Measurements from ENCODE around the gene SORT1. TPM values are rescaled to one million over a fixed set of nuclear protein-coding genes. Genes with fewer than 3 reads are reported as not detected.
A peak's percentile ranks its signal among the peaks of the same experiment; 100 is the strongest.
"Not testable (repeated sequence)": the region's sequence is repeated elsewhere in the genome, so short reads cannot be mapped to it uniquely, and the experiment has no call there.

Gene SORT1
- polyA plus RNA-seq = 10 to 100 TPM; 25.3 to 34.9 TPM

- Histone ChIP-seq H3K27me3 (ENCODE audit: control insufficient read depth in 1 of 2, insufficient read depth in 2 of 2, low read length in 2 of 2) (no peaks in the 10 kb centered on the region), H3K27ac (ENCODE audit: low read depth in 2 of 2, low read length in 1 of 2) (peak within 1 kb of the TSS; percentile 72 to 88), H3K36me3 (ENCODE audit: control insufficient read depth in 2 of 2, insufficient read depth in 2 of 2, low read length in 1 of 2) (peaks cover 0 to 2% of the 10 kb centered on the region in 2 donors), H3K4me1 (ENCODE audit: control insufficient read depth in 2 of 2, insufficient read depth in 2 of 2, low read length in 1 of 2) (no peaks in the 10 kb centered on the region), H3K4me3 (ENCODE audit: low read depth in 1 of 2, low read length in 2 of 2) (peak within 1 kb of the TSS; percentile 76 to 77), H3K9me3 (ENCODE audit: control insufficient read depth in 2 of 2, insufficient read depth in 1 of 2, low read depth in 1 of 2, low read length in 1 of 2) (no peaks in the 10 kb centered on the region)
- 1% methylated on average over 66 to 98 of the region's 98 CpGs for WGBS, 2 donors
These were observed at the start of gene SORT1 for GRCh38 chr1:109397581-109398342. SORT1 (minus strand) TSS chr1:109397918; CDS start chr1:109397892, 26 bp downstream.

- WGBS, 2 donors = 73% methylated on average over 11 of the region's 11 CpGs
- H3K27ac ChIP-seq (ENCODE audit: low read depth in 2 of 2, low read length in 1 of 2); H3K9me3 ChIP-seq (ENCODE audit: control insufficient read depth in 2 of 2, insufficient read depth in 1 of 2, low read depth in 1 of 2, low read length in 1 of 2): not testable (repeated sequence)
These were observed 48.4 kb upstream of the SORT1 start for GRCh38 chr1:109445949-109446695.

DNA sequence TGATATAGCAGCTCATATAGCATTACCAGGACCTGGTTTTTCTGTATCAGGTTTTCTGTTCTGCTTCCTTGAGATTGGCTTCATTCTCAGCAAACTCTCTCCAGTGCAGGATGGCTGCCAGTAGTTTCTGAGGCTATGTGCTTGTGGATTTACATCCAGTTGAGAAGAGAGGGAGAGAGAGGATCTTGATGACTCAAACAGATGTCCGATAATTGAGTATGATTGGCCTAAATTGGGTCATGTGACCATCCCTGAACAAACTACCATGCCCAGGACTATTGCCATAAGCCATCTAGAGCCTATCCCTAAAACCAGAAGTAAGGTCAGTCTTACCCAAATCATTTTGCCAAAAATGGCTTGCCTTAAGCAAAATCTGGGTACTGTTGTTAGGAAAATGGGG, 46.6 kb upstream of the SORT1 start:
- WGBS, 2 donors = 80 to 93% methylated on average over 1 of the region's 1 CpG
- no peak overlapping the region for H3K27ac ChIP-seq (ENCODE audit: low read depth in 2 of 2, low read length in 1 of 2)
- no peaks in the 10 kb centered on the region for H3K36me3 ChIP-seq (ENCODE audit: control insufficient read depth in 2 of 2, insufficient read depth in 2 of 2, low read length in 1 of 2)
- H3K4me1 ChIP-seq (ENCODE audit: control insufficient read depth in 2 of 2, insufficient read depth in 2 of 2, low read length in 1 of 2) = no peaks in the 10 kb centered on the region
- no peaks in the 10 kb centered on the region for H3K27me3 ChIP-seq (ENCODE audit: control insufficient read depth in 1 of 2, insufficient read depth in 2 of 2, low read length in 2 of 2)
- H3K4me3 ChIP-seq (ENCODE audit: low read depth in 1 of 2, low read length in 2 of 2) = no peak overlapping the region
- no peaks in the 10 kb centered on the region for H3K9me3 ChIP-seq (ENCODE audit: control insufficient read depth in 2 of 2, insufficient read depth in 1 of 2, low read depth in 1 of 2, low read length in 1 of 2)

More at GRCh38 chr1:109445949-109446695, 48.4 kb upstream of the SORT1 start:
- H3K36me3 ChIP-seq (ENCODE audit: control insufficient read depth in 2 of 2, insufficient read depth in 2 of 2, low read length in 1 of 2); H3K4me3 ChIP-seq (ENCODE audit: low read depth in 1 of 2, low read length in 2 of 2); H3K27me3 ChIP-seq (ENCODE audit: control insufficient read depth in 1 of 2, insufficient read depth in 2 of 2, low read length in 2 of 2); H3K4me1 ChIP-seq (ENCODE audit: control insufficient read depth in 2 of 2, insufficient read depth in 2 of 2, low read length in 1 of 2): not testable (repeated sequence)

GRCh38 chr1:109443476-109443875, 45.8 kb upstream of the SORT1 start:
- Histone ChIP-seq H3K4me3 (ENCODE audit: low read depth in 1 of 2, low read length in 2 of 2) (no peak overlapping the region), H3K9me3 (ENCODE audit: control insufficient read depth in 2 of 2, insufficient read depth in 1 of 2, low read depth in 1 of 2, low read length in 1 of 2) (no peaks in the 10 kb centered on the region), H3K27me3 (ENCODE audit: control insufficient read depth in 1 of 2, insufficient read depth in 2 of 2, low read length in 2 of 2) (no peaks in the 10 kb centered on the region), H3K27ac (ENCODE audit: low read depth in 2 of 2, low read length in 1 of 2) (no peak overlapping the region), H3K4me1 (ENCODE audit: control insufficient read depth in 2 of 2, insufficient read depth in 2 of 2, low read length in 1 of 2) (no peaks in the 10 kb centered on the region), H3K36me3 (ENCODE audit: control insufficient read depth in 2 of 2, insufficient read depth in 2 of 2, low read length in 1 of 2) (no peaks in the 10 kb centered on the region)
- 69 to 74% methylated on average over 2 of the region's 2 CpGs for whole genome bisulfite sequencing, 2 donors

GRCh38 chr1:109441069-109441468, 43.4 kb upstream of the SORT1 start:
- Histone ChIP-seq H3K9me3 (ENCODE audit: control insufficient read depth in 2 of 2, insufficient read depth in 1 of 2, low read depth in 1 of 2, low read length in 1 of 2) (no peaks in the 10 kb centered on the region), H3K27ac (ENCODE audit: low read depth in 2 of 2, low read length in 1 of 2) (no peak overlapping the region), H3K4me3 (ENCODE audit: low read depth in 1 of 2, low read length in 2 of 2) (no peak overlapping the region), H3K36me3 (ENCODE audit: control insufficient read depth in 2 of 2, insufficient read depth in 2 of 2, low read length in 1 of 2) (no peaks in the 10 kb centered on the region), H3K4me1 (ENCODE audit: control insufficient read depth in 2 of 2, insufficient read depth in 2 of 2, low read length in 1 of 2) (no peaks in the 10 kb centered on the region), H3K27me3 (ENCODE audit: control insufficient read depth in 1 of 2, insufficient read depth in 2 of 2, low read length in 2 of 2) (no peaks in the 10 kb centered on the region)
- WGBS, 2 donors = 18 to 22% methylated on average over 1 of the region's 1 CpG

DNA sequence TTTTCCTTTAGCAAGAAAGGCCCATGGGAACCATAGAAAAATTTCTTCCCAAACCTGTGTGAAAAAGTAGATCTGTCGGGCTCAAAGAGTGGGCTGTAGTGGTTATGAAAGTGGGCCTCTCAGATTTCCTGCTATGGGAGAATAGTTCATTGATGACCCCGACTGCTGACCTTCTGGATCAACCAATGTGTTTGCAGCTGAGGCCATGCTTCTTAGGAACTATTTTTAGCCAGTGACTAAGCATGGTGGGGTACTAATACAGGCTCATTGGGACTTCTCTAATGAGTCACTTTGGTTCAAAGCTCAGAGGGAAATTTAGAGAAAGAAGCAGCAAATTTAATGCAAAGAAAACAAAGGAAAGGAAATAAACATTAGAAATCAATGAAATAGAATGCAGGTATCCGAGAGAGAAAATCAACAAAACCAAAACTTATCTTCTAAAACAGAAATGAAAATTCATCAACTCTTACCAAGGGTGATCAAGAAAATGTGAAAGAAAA, 41.1 kb upstream of the SORT1 start:
- WGBS, 2 donors = 65 to 68% methylated on average over 3 of the region's 3 CpGs
- Histone ChIP-seq H3K27ac (ENCODE audit: low read depth in 2 of 2, low read length in 1 of 2) (no peak overlapping the region), H3K36me3 (ENCODE audit: control insufficient read depth in 2 of 2, insufficient read depth in 2 of 2, low read length in 1 of 2) (no peaks in the 10 kb centered on the region), H3K27me3 (ENCODE audit: control insufficient read depth in 1 of 2, insufficient read depth in 2 of 2, low read length in 2 of 2) (no peaks in the 10 kb centered on the region), H3K9me3 (ENCODE audit: control insufficient read depth in 2 of 2, insufficient read depth in 1 of 2, low read depth in 1 of 2, low read length in 1 of 2) (no peaks in the 10 kb centered on the region), H3K4me1 (ENCODE audit: control insufficient read depth in 2 of 2, insufficient read depth in 2 of 2, low read length in 1 of 2) (no peaks in the 10 kb centered on the region), H3K4me3 (ENCODE audit: low read depth in 1 of 2, low read length in 2 of 2) (no peak overlapping the region)

DNA sequence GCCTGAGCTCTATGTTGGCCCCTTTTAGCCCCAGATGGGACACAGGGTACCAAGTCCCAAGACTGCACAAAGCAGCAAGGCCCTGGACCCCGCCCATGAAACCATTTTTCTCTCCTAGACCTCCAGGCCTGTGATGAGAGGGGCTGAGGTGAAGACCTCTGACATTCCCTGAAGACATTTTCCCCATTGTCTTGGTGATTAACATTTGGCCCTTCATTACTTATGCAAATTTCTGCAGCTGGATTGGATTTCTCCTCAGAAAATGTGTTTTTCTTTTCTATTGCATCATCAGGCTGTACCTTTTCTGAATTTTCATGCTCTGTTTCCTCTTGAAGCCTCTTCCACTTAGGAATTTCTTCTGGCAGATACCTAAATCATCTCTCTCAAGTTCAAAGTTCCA, 36.8 kb upstream of the SORT1 start:
- Histone ChIP-seq H3K27ac (ENCODE audit: low read depth in 2 of 2, low read length in 1 of 2) (no peak overlapping the region), H3K27me3 (ENCODE audit: control insufficient read depth in 1 of 2, insufficient read depth in 2 of 2, low read length in 2 of 2) (no peaks in the 10 kb centered on the region), H3K4me3 (ENCODE audit: low read depth in 1 of 2, low read length in 2 of 2) (no peak overlapping the region), H3K4me1 (ENCODE audit: control insufficient read depth in 2 of 2, insufficient read depth in 2 of 2, low read length in 1 of 2) (no peaks in the 10 kb centered on the region), H3K36me3 (ENCODE audit: control insufficient read depth in 2 of 2, insufficient read depth in 2 of 2, low read length in 1 of 2) (no peaks in the 10 kb centered on the region), H3K9me3 (ENCODE audit: control insufficient read depth in 2 of 2, insufficient read depth in 1 of 2, low read depth in 1 of 2, low read length in 1 of 2) (no peaks in the 10 kb centered on the region)
- 75% methylated on average over 1 of the region's 1 CpG for WGBS, 2 donors

DNA sequence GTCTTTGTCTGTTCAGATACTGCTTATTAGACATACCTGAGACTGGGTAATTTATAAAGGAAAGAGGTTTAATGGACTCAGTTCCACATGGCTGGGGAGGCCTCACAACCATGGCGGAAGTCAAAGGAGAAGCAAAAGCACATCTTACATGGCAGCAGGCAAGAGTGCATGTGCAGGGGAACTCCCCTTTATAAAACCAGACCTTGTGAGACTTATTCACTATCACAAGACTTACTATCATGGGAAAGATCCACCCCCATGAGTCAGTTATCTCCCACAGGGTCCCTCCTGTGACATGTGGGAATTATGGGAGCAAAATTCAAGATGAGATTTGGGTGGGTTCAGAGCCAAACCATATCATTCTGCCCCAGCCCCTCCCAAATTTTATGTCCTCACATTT, 35.6 kb upstream of the SORT1 start:
- Histone ChIP-seq H3K9me3 (ENCODE audit: control insufficient read depth in 2 of 2, insufficient read depth in 1 of 2, low read depth in 1 of 2, low read length in 1 of 2) (no peaks in the 10 kb centered on the region), H3K4me3 (ENCODE audit: low read depth in 1 of 2, low read length in 2 of 2) (no peak overlapping the region), H3K27me3 (ENCODE audit: control insufficient read depth in 1 of 2, insufficient read depth in 2 of 2, low read length in 2 of 2) (no peaks in the 10 kb centered on the region), H3K4me1 (ENCODE audit: control insufficient read depth in 2 of 2, insufficient read depth in 2 of 2, low read length in 1 of 2) (no peaks in the 10 kb centered on the region), H3K27ac (ENCODE audit: low read depth in 2 of 2, low read length in 1 of 2) (no peak overlapping the region), H3K36me3 (ENCODE audit: control insufficient read depth in 2 of 2, insufficient read depth in 2 of 2, low read length in 1 of 2) (no peaks in the 10 kb centered on the region)
- 98 to 100% methylated on average over 1 of the region's 1 CpG for WGBS, 2 donors

GRCh38 chr1:109432336-109432735, 34.6 kb upstream of the SORT1 start:
- no peak overlapping the region for H3K27ac ChIP-seq (ENCODE audit: low read depth in 2 of 2, low read length in 1 of 2)
- H3K4me1 ChIP-seq (ENCODE audit: control insufficient read depth in 2 of 2, insufficient read depth in 2 of 2, low read length in 1 of 2) = no peaks in the 10 kb centered on the region
- no peaks in the 10 kb centered on the region for H3K9me3 ChIP-seq (ENCODE audit: control insufficient read depth in 2 of 2, insufficient read depth in 1 of 2, low read depth in 1 of 2, low read length in 1 of 2)
- no peak overlapping the region for H3K4me3 ChIP-seq (ENCODE audit: low read depth in 1 of 2, low read length in 2 of 2)
- no peaks in the 10 kb centered on the region for H3K36me3 ChIP-seq (ENCODE audit: control insufficient read depth in 2 of 2, insufficient read depth in 2 of 2, low read length in 1 of 2)
- no peaks in the 10 kb centered on the region for H3K27me3 ChIP-seq (ENCODE audit: control insufficient read depth in 1 of 2, insufficient read depth in 2 of 2, low read length in 2 of 2)

- H3K36me3 ChIP-seq (ENCODE audit: control insufficient read depth in 2 of 2, insufficient read depth in 2 of 2, low read length in 1 of 2) = no peaks in the 10 kb centered on the region
- H3K4me3 ChIP-seq (ENCODE audit: low read depth in 1 of 2, low read length in 2 of 2) = peak overlapping the region; percentile 92 to 99
- H3K27ac ChIP-seq (ENCODE audit: low read depth in 2 of 2, low read length in 1 of 2) = peak overlapping the region; percentile 90 to 96
- 4 to 6% methylated on average over 7 of the region's 7 CpGs for WGBS, 2 donors
- no peaks in the 10 kb centered on the region for H3K9me3 ChIP-seq (ENCODE audit: control insufficient read depth in 2 of 2, insufficient read depth in 1 of 2, low read depth in 1 of 2, low read length in 1 of 2)
- no peaks in the 10 kb centered on the region for H3K4me1 ChIP-seq (ENCODE audit: control insufficient read depth in 2 of 2, insufficient read depth in 2 of 2, low read length in 1 of 2)
- no peaks in the 10 kb centered on the region for H3K27me3 ChIP-seq (ENCODE audit: control insufficient read depth in 1 of 2, insufficient read depth in 2 of 2, low read length in 2 of 2)
These were observed 29.4 kb upstream of the SORT1 start for GRCh38 chr1:109427171-109427467.
